Endodermal cell (in vitro differentiated cells): ENCODE measurements around the gene P2RX2. TPM values are rescaled to one million over a fixed set of nuclear protein-coding genes. Genes with fewer than 3 reads are reported as not detected.

Source experiments
- DNase-seq: peaks from one replicate; pipeline ENCODE4 v3.0.0-alpha.2; 2017
- H3K27ac ChIP-seq: 2 replicates; pipeline ENCODE4 v1.5.1; 2013; ENCODE audit warnings: mild to moderate bottlenecking, low read depth, low read length, moderate library complexity
- H3K27me3 ChIP-seq: 2 replicates; pipeline ENCODE4 v1.6.1; 2013; ENCODE audit warnings: mild to moderate bottlenecking, low read length, moderate library complexity; ENCODE audit not compliant: insufficient read depth, control insufficient read depth, poor library complexity, severe bottlenecking
- H3K36me3 ChIP-seq: 2 replicates; pipeline ENCODE4 v1.7.0; 2013; ENCODE audit warnings: mild to moderate bottlenecking, low read length, moderate library complexity; ENCODE audit not compliant: control insufficient read depth, insufficient read depth
- H3K4me1 ChIP-seq: one replicate; pipeline ENCODE4 v1.7.0; 2013; ENCODE audit warnings: low read length; ENCODE audit not compliant: control insufficient read depth, insufficient read depth
- H3K4me3 ChIP-seq: 2 replicates; pipeline ENCODE4 v1.5.1; 2013; ENCODE audit warnings: mild to moderate bottlenecking, low read length, moderate library complexity
- H3K9ac ChIP-seq: 2 replicates; pipeline ENCODE4 v1.6.1; 2013; ENCODE audit warnings: mild to moderate bottlenecking, low read length, moderate library complexity; ENCODE audit not compliant: poor library complexity, severe bottlenecking; ENCODE audit errors: extremely low read depth
- H3K9me3 ChIP-seq: 2 replicates; pipeline ENCODE4 v1.6.1; 2013; ENCODE audit warnings: mild to moderate bottlenecking, low read length, moderate library complexity; ENCODE audit not compliant: control insufficient read depth
- H3K27ac Mint-ChIP-seq: 2 replicates; pipeline ENCODE4 v1.8.0; 2020; ENCODE audit warnings: mixed read lengths
- H3K27me3 Mint-ChIP-seq: 2 replicates; pipeline ENCODE4 v1.8.0; 2021; ENCODE audit warnings: mild to moderate bottlenecking, mixed read lengths; ENCODE audit not compliant: insufficient read depth
- H3K36me3 Mint-ChIP-seq: 2 replicates; pipeline ENCODE4 v1.8.0; 2020; ENCODE audit warnings: low read depth, mixed read lengths
- H3K4me1 Mint-ChIP-seq: 2 replicates; pipeline ENCODE4 v1.8.0; 2020; ENCODE audit warnings: mixed read lengths
- H3K4me3 Mint-ChIP-seq: 2 replicates; pipeline ENCODE4 v1.8.0; 2020; ENCODE audit warnings: mild to moderate bottlenecking, moderate library complexity, mixed read lengths
- H3K9me3 Mint-ChIP-seq: 2 replicates; pipeline ENCODE4 v1.8.0; 2020; ENCODE audit warnings: mild to moderate bottlenecking, mixed read lengths
- CTCF ChIP-seq: fragments of 200-600 bp; sonication (generic); conservative IDR thresholded peaks from 2 replicates; pipeline ENCODE4 v1.5.0; 2021; ENCODE audit warnings: antibody characterized with exemption, mild to moderate bottlenecking
- WGBS, 2 experiments: methylation state at CpG; one replicate each; pipeline versions ENCODE4 v1.1.5 to v1.1.7; 2013; ENCODE audit warnings: missing lambda C conversion rate in 2 of 2, mixed read lengths in 1 of 2; ENCODE audit not compliant: insufficient coverage in 1 of 2, insufficient read length in 1 of 2; 5-methylcytosine and 5-hydroxymethylcytosine counted together
- total RNA-seq, 2 donors: library from RNA; stranded (reverse); fragmentation: NEBNext Ultra II Directional in 1 of 2; extraction: Animal tissue kit (Norgen Biotek cat#: 25700) in 1 of 2; gene quantifications; 2 replicates in 1 of 2; 3 replicates in 1 of 2; pipeline ENCODE4 v1.2.1, GENCODE V29; 2021

Gene P2RX2
- total RNA-seq, 2 donors from 2014 or later = 0.97 to 2.8 TPM

GRCh38 chr12:132603240-132604150 is 15.1 kb upstream of the P2RX2 start:
- no peak overlapping the region for H3K4me3 Mint-ChIP-seq

GRCh38 chr12:132604151-132604618 is 14.4 kb upstream of the P2RX2 start:
- peaks cover 81% of the 10 kb centered on the region for H3K27me3 ChIP-seq
- Mint-ChIP-seq H3K36me3 (no peaks in the 10 kb centered on the region), H3K27me3 (peaks cover 87% of the 10 kb centered on the region), H3K4me1 (no peaks in the 10 kb centered on the region), H3K27ac (no peak overlapping the region), H3K4me3 (no peak overlapping the region), H3K9me3 (no peaks in the 10 kb centered on the region)
- TF ChIP-seq CTCF = no peak
- no peaks in the 10 kb centered on the region for H3K36me3 ChIP-seq
- H3K27ac ChIP-seq = no peak overlapping the region
- no peak overlapping the region for H3K9ac ChIP-seq
- H3K9me3 ChIP-seq = no peaks in the 10 kb centered on the region
- 80 to 87% methylated on average over 18 to 26 of the region's 26 CpGs for WGBS, 2 experiments
- no peaks in the 10 kb centered on the region for H3K4me1 ChIP-seq
- peak; percentile 68 for DNase-seq
- H3K4me3 ChIP-seq = no peak overlapping the region

More at GRCh38 chr12:132603240-132604150, 15.1 kb upstream of the P2RX2 start:
- Histone ChIP-seq H3K9me3 (no peaks in the 10 kb centered on the region), H3K27ac (peak overlapping the region; percentile 66), H3K4me3 (no peak overlapping the region), H3K27me3 (peaks cover 74% of the 10 kb centered on the region), H3K36me3 (no peaks in the 10 kb centered on the region), H3K9ac (no peak overlapping the region), H3K4me1 (no peaks in the 10 kb centered on the region)
- TF ChIP-seq CTCF = no peak
- Mint-ChIP-seq H3K9me3 (no peaks in the 10 kb centered on the region), H3K27ac (no peak overlapping the region), H3K27me3 (peaks cover 83% of the 10 kb centered on the region), H3K36me3 (no peaks in the 10 kb centered on the region), H3K4me1 (peaks cover 4% of the 10 kb centered on the region)
- DNase-seq = no peak
- WGBS, 2 experiments = 88 to 91% methylated on average over 40 to 67 of the region's 67 CpGs

- no peaks in the 10 kb centered on the region for H3K36me3 Mint-ChIP-seq
- Histone ChIP-seq H3K27ac (no peak overlapping the region), H3K4me3 (no peak overlapping the region), H3K9me3 (no peaks in the 10 kb centered on the region), H3K36me3 (no peaks in the 10 kb centered on the region), H3K4me1 (no peaks in the 10 kb centered on the region), H3K9ac (no peak overlapping the region), H3K27me3 (peaks cover 84% of the 10 kb centered on the region)
- DNase-seq = no peak
- H3K4me1 Mint-ChIP-seq = no peaks in the 10 kb centered on the region
- peaks cover 87% of the 10 kb centered on the region for H3K27me3 Mint-ChIP-seq
- TF ChIP-seq CTCF = no peak
- no peaks in the 10 kb centered on the region for H3K9me3 Mint-ChIP-seq
- no peak overlapping the region for H3K4me3 Mint-ChIP-seq
- WGBS, 2 experiments = 81 to 88% methylated on average over 6 to 13 of the region's 16 CpGs
- H3K27ac Mint-ChIP-seq = no peak overlapping the region
These were observed 13.7 kb upstream of the P2RX2 start for GRCh38 chr12:132604668-132605441.
